ENCODE measurements around the gene RAB9A. TPM values are rescaled to one million over a fixed set of nuclear protein-coding genes. Genes with fewer than 3 reads are reported as not detected.

The RAB9A gene
- total and polyA plus RNA-seq, 10 of the 15 experiments (the other 5 are each of a cell fraction or from before 2014, with no cell fraction given) = 42.1 to 142 (median 49.9) TPM

DNA sequence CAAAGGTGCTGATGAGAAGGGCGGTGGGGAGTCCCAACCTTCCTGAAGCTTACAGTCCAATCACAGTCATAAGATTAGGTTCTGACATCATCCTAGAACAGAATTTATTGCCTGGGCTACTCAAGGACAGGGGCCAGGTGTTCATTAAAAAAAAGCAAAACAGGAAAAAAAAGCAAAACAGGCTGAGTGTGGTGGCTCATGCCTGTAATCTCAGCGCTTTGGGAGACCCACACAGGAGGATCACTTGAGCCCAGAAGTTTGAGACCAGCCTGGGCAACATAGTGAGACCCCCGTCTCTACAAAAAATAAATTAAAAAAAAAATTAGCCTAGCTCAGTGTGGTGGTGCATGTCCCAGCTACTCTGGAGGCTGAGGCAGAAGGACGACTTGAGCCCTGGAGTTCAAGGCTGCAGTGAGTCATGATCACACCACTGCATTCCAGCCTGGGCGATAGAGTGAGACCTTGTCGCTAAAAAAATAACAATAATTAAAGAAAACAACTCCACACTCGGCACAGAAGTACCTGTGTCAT lies 3.0 kb downstream of the RAB9A start:
- H3K27me3 ChIP-seq (replicated peaks in 1 of 2; ENCODE audit: control insufficient read depth in 2 of 2, insufficient read depth in 2 of 2, low read length in 1 of 2) = no peaks in the 10 kb centered on the region
- in situ Hi-C loops (cut with MboI) = no loop called here
- H3K4me2 ChIP-seq (ENCODE audit: control insufficient read depth, insufficient read depth) = peak overlapping the region; percentile 71
- ATAC-seq (peak; percentile 30), DNase-seq (ENCODE audit: low read depth, low spot score) (no peak), FAIRE-seq (no peak)
- peaks cover 81% of the 10 kb centered on the region for H3K79me2 ChIP-seq (ENCODE audit: control insufficient read depth, insufficient read depth, low read length)
- ChIA-PET SMC1A (ENCODE audit: uncharacterized antibody, unreplicated experiment) (interaction anchor here (1.0 to 13.8 kb wide), 9 partner anchors 12 to 340 kb away, joined by 3 to 198 read pairs (median 8); partner anchors contain the start of genes OFD1 and TRAPPC2), CTCF (interaction anchor here (0.7 to 10.2 kb wide), 9 partner anchors 29 to 745 kb away, joined by 3 to 89 read pairs (median 3); partner anchors contain the start of genes OFD1 and TRAPPC2), POLR2A (interaction anchor here (0.6 to 10.2 kb wide), 5 partner anchors 13 to 70 kb away, joined by 3 to 130 read pairs (median 10); partner anchors contain the start of genes OFD1 and TRAPPC2), RAD21 (ENCODE audit: unreplicated experiment) (interaction anchor here (0.7 to 11.4 kb wide), 10 partner anchors 10 to 599 kb away, joined by 3 to 201 read pairs (median 8); partner anchors contain the start of genes OFD1 and TRAPPC2)
- TSS peak; percentile 3 for BruUV-seq (replicated peaks)
- peak overlapping the region; percentile 69 for H3K27ac ChIP-seq (ENCODE audit: control insufficient read depth, insufficient read depth)
- no peaks in the 10 kb centered on the region; the same call in 2 of the 3 replicates for H3K9me3 ChIP-seq (replicated peaks; ENCODE audit: control insufficient read depth, insufficient read depth, low read length)
- peak overlapping the region; percentile 66 for H3K4me3 ChIP-seq
- peaks cover 21% of the 10 kb centered on the region for H3K4me1 ChIP-seq (ENCODE audit: control insufficient read depth, insufficient read depth, low read length)
- 24% methylated on average over 7 of the region's 7 CpGs for WGBS (ENCODE audit: insufficient coverage, insufficient replicate concordance, low lambda C conversion rate, missing lambda C conversion rate)
- H3K36me3 ChIP-seq (ENCODE audit: control insufficient read depth in 2 of 2, insufficient read depth in 2 of 2, low read length in 1 of 2) = no peaks in the 10 kb centered on the region; a peak in 1 of 4 replicates
- intact Hi-C loops (cut with micrococcal nuclease; ENCODE audit: unreplicated experiment) = loop anchor here (1.0 to 10.0 kb wide), 3 partner anchors 23 to 737 kb away; partner anchors contain the start of genes OFD1 and TRAPPC2
- H2AFZ ChIP-seq (ENCODE audit: control insufficient read depth, low read depth, low read length) = no peak overlapping the region
- H3K9ac ChIP-seq (ENCODE audit: control insufficient read depth, insufficient read depth, low read length) = peak overlapping the region; percentile 53
- TF ChIP-seq SPI1 (IDR thresholded peaks at IDR 0.05; ENCODE audit: borderline replicate concordance, insufficient read depth, low read depth, low read length) (no peak), BCL3 (IDR thresholded peaks at IDR 0.05; ENCODE audit: borderline replicate concordance, insufficient read depth, low read depth, low read length, poor library complexity, severe bottlenecking) (peak; percentile 41), ATF7 (IDR thresholded peaks at IDR 0.05; ENCODE audit: low read depth) (peak; percentile 45), CREM (IDR thresholded peaks at IDR 0.05; ENCODE audit: low read depth) (peak; percentile 21; the same call in 1 of the 2 replicates), GATAD2B (conservative IDR thresholded peaks at IDR 0.05; ENCODE audit: low read depth) (no peak), POLR2AphosphoS5 (IDR thresholded peaks at IDR 0.05; ENCODE audit: low read length) (0 out of 2 replicates have a peak, but pooled peaks have one; percentile 11), HDGF (IDR thresholded peaks at IDR 0.05) (no peak), CBFB (IDR thresholded peaks at IDR 0.05; ENCODE audit: low read depth) (no peak)
- 0 out of 2 replicates have a peak, but pooled peaks cover 2% of the 10 kb centered on the region for H4K20me1 ChIP-seq (ENCODE audit: control insufficient read depth, insufficient read depth)
